Ishikawa (cell line): Measurements from ENCODE around the gene UBE2L5.

Experiments used
- CEBPB ChIP-seq: IDR thresholded peaks from 2 replicates; pipeline ENCODE4 v1.6.1; 2012
- RAD21 ChIP-seq: IDR thresholded peaks from 2 replicates; pipeline ENCODE4 v1.6.1; 2012; ENCODE audit warnings: low read depth
- TAF1 ChIP-seq: IDR thresholded peaks from 2 replicates; pipeline ENCODE4 v1.6.1; 2012; ENCODE audit warnings: low read depth, mild to moderate bottlenecking
- TEAD4 ChIP-seq: IDR thresholded peaks from 2 replicates; pipeline ENCODE4 v1.6.1; 2012
- ZBTB7A ChIP-seq: IDR thresholded peaks from 2 replicates; pipeline ENCODE4 v1.6.1; 2012; ENCODE audit warnings: low read depth
- TF ChIP-seq, protein P1 (sequence below): IDR thresholded peaks from 2 replicates; pipeline ENCODE4 v1.6.1; 2012; ENCODE audit warnings: low read depth, mild to moderate bottlenecking

GRCh38 chr13:30446126-30446500, 23.8 kb downstream of the UBE2L5 start:
- no peak for TF ChIP-seq TEAD4
- TF ChIP-seq CEBPB: no peak
- TF ChIP-seq ZBTB7A: no peak
- no peak for TF ChIP-seq RAD21
- TF ChIP-seq TAF1: no peak
- TF ChIP-seq, protein P1, sequence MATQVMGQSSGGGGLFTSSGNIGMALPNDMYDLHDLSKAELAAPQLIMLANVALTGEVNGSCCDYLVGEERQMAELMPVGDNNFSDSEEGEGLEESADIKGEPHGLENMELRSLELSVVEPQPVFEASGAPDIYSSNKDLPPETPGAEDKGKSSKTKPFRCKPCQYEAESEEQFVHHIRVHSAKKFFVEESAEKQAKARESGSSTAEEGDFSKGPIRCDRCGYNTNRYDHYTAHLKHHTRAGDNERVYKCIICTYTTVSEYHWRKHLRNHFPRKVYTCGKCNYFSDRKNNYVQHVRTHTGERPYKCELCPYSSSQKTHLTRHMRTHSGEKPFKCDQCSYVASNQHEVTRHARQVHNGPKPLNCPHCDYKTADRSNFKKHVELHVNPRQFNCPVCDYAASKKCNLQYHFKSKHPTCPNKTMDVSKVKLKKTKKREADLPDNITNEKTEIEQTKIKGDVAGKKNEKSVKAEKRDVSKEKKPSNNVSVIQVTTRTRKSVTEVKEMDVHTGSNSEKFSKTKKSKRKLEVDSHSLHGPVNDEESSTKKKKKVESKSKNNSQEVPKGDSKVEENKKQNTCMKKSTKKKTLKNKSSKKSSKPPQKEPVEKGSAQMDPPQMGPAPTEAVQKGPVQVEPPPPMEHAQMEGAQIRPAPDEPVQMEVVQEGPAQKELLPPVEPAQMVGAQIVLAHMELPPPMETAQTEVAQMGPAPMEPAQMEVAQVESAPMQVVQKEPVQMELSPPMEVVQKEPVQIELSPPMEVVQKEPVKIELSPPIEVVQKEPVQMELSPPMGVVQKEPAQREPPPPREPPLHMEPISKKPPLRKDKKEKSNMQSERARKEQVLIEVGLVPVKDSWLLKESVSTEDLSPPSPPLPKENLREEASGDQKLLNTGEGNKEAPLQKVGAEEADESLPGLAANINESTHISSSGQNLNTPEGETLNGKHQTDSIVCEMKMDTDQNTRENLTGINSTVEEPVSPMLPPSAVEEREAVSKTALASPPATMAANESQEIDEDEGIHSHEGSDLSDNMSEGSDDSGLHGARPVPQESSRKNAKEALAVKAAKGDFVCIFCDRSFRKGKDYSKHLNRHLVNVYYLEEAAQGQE: no peak
